Hepatocyte (in vitro differentiated cells): ENCODE data around the gene SBF1. TPM values are rescaled to one million over a fixed set of nuclear protein-coding genes. Genes with fewer than 3 reads are reported as not detected.

Source experiments
- DNase-seq: peaks from one replicate; pipeline ENCODE4 v3.0.0-alpha.2; 2016; ENCODE audit warnings: low spot score
- H2AFZ ChIP-seq: fragments of 200-600 bp; sonication (generic); 2 replicates; pipeline ENCODE4 v1.6.0; 2016; ENCODE audit warnings: antibody characterized with exemption, mild to moderate bottlenecking
- H3K27ac ChIP-seq: fragments of 200-600 bp; sonication (generic); 2 replicates; pipeline ENCODE4 v1.5.1; 2016; ENCODE audit warnings: mild to moderate bottlenecking
- H3K27me3 ChIP-seq: fragments of 200-600 bp; sonication (generic); 2 replicates; pipeline ENCODE4 v1.6.1; 2016
- H3K36me3 ChIP-seq: fragments of 200-600 bp; sonication (generic); replicated peaks from 2 replicates; pipeline ENCODE4 v1.5.1; 2016; ENCODE audit warnings: low read depth; ENCODE audit not compliant: insufficient read depth
- H3K4me1 ChIP-seq: fragments of 200-600 bp; sonication (generic); 2 replicates; pipeline ENCODE4 v1.5.1; 2016; ENCODE audit warnings: mild to moderate bottlenecking, moderate library complexity; ENCODE audit not compliant: insufficient read depth
- H3K4me2 ChIP-seq: fragments of 200-600 bp; sonication (generic); 2 replicates; pipeline ENCODE4 v1.6.0; 2016
- H3K4me3 ChIP-seq: fragments of 200-600 bp; sonication (generic); 2 replicates; pipeline ENCODE4 v1.5.1; 2016; ENCODE audit warnings: mild to moderate bottlenecking
- H3K79me2 ChIP-seq: fragments of 200-600 bp; sonication (generic); 2 replicates; pipeline ENCODE4 v1.6.0; 2017; ENCODE audit warnings: mild to moderate bottlenecking
- H3K9me2 ChIP-seq: fragments of 200-600 bp; sonication (generic); replicated peaks from 2 replicates; pipeline ENCODE4 v1.6.0; 2017; ENCODE audit warnings: mild to moderate bottlenecking; ENCODE audit not compliant: insufficient read depth
- H3K9me3 ChIP-seq: fragments of 200-600 bp; sonication (generic); 2 replicates; pipeline ENCODE4 v1.5.1; 2016; ENCODE audit warnings: low read depth, mild to moderate bottlenecking
- H4K20me1 ChIP-seq: fragments of 200-600 bp; sonication (generic); 2 replicates; pipeline ENCODE4 v1.6.0; 2016; ENCODE audit warnings: mild to moderate bottlenecking; ENCODE audit not compliant: insufficient read depth, poor library complexity, severe bottlenecking
- EZH2 ChIP-seq: fragments of 200-600 bp; sonication (generic); IDR thresholded peaks from 2 replicates; pipeline ENCODE4 v1.6.1; 2016; ENCODE audit warnings: antibody characterized with exemption, mild to moderate bottlenecking, borderline replicate concordance
- EZH2phosphoT487 ChIP-seq: fragments of 200-600 bp; sonication (generic); IDR thresholded peaks from one replicate; pipeline ENCODE4 v1.6.1; 2018; ENCODE audit warnings: antibody characterized with exemption, mild to moderate bottlenecking, low read depth, moderate library complexity; ENCODE audit not compliant: unreplicated experiment, severe bottlenecking
- WGBS: methylation state at CpG from one replicate; pipeline ENCODE4 v1.1.6; 2016; ENCODE audit warnings: low lambda C conversion rate; ENCODE audit errors: missing lambda C conversion rate; 5-methylcytosine and 5-hydroxymethylcytosine counted together
- polyA plus RNA-seq: library from polyadenylated mRNA; unstranded; fragments of >200 nt; fragmentation: Nextera tagmentation; extraction: Ambion mirVana; gene quantifications from 2 replicates; pipeline ENCODE4 v1.2.1, GENCODE V29; 2016
- total RNA-seq: library from RNA; depleted of rRNA; stranded (reverse); fragments of >200 nt; gene quantifications from 2 replicates; pipeline ENCODE4 v1.2.3, GENCODE V29; 2014
- TF ChIP-seq, protein P1 (sequence below): fragments of 200-600 bp; sonication (generic); IDR thresholded peaks from 2 replicates; pipeline ENCODE4 v1.5.1; 2016; ENCODE audit warnings: antibody characterized with exemption, mild to moderate bottlenecking; ENCODE audit not compliant: poor library complexity

SBF1 gene
- total and polyA plus RNA-seq, 2 experiments from 2014 or later = 34.5 to 49.5 TPM

GRCh38 chr22:50444663-50445062, 30.2 kb downstream of the SBF1 start:
- Histone ChIP-seq H3K9me2 (no peaks in the 10 kb centered on the region), H3K27me3 (no peaks in the 10 kb centered on the region), H3K27ac (no peak overlapping the region), H3K36me3 (no peaks in the 10 kb centered on the region), H2AFZ (no peak overlapping the region), H3K4me1 (no peaks in the 10 kb centered on the region), H3K4me3 (no peak overlapping the region), H3K4me2 (no peak overlapping the region), H3K9me3 (no peaks in the 10 kb centered on the region), H4K20me1 (no peaks in the 10 kb centered on the region), H3K79me2 (no peaks in the 10 kb centered on the region)
- WGBS = 94% methylated on average over 5 of the region's 5 CpGs
- TF ChIP-seq EZH2 (no peak), EZH2phosphoT487 (no peak)
- TF ChIP-seq, protein P1, sequence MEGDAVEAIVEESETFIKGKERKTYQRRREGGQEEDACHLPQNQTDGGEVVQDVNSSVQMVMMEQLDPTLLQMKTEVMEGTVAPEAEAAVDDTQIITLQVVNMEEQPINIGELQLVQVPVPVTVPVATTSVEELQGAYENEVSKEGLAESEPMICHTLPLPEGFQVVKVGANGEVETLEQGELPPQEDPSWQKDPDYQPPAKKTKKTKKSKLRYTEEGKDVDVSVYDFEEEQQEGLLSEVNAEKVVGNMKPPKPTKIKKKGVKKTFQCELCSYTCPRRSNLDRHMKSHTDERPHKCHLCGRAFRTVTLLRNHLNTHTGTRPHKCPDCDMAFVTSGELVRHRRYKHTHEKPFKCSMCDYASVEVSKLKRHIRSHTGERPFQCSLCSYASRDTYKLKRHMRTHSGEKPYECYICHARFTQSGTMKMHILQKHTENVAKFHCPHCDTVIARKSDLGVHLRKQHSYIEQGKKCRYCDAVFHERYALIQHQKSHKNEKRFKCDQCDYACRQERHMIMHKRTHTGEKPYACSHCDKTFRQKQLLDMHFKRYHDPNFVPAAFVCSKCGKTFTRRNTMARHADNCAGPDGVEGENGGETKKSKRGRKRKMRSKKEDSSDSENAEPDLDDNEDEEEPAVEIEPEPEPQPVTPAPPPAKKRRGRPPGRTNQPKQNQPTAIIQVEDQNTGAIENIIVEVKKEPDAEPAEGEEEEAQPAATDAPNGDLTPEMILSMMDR = no peak
- DNase-seq = peak; percentile 53

- H2AFZ ChIP-seq = no peak overlapping the region
- H4K20me1 ChIP-seq = no peaks in the 10 kb centered on the region
- H3K79me2 ChIP-seq = no peaks in the 10 kb centered on the region
- H3K4me1 ChIP-seq = no peaks in the 10 kb centered on the region
- no peak overlapping the region for H3K27ac ChIP-seq
- H3K36me3 ChIP-seq = no peaks in the 10 kb centered on the region
- no peaks in the 10 kb centered on the region for H3K27me3 ChIP-seq
- WGBS = 90% methylated on average over 27 of the region's 28 CpGs
- H3K4me3 ChIP-seq = no peak overlapping the region
- no peaks in the 10 kb centered on the region for H3K9me2 ChIP-seq
- no peak for DNase-seq
- no peak overlapping the region for H3K4me2 ChIP-seq
- TF ChIP-seq EZH2 (no peak), EZH2phosphoT487 (no peak)
- TF ChIP-seq, protein P1 = no peak
- no peaks in the 10 kb centered on the region for H3K9me3 ChIP-seq
Observed at GRCh38 chr22:50443801-50444625, 30.8 kb downstream of the SBF1 start.

DNA sequence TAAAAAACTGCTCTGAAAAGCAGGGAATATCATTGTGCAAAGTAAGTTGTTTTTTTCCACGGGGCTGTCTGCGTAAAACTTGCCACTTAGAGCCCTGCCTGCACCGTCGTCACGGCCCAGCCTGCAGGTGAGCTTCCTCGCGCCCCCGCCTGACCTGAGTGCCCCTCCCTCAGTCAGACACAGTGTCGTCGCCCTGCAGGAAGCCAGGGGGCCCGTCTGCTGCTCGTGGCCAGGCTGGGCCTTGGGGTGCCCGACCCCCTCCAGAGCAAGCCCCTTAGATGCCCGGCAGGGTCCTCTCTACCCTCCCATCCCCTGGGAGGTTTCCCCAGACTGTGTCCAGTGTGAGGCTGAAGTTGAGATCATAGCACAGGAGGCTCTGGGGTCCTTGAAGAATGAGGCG, 31.6 kb downstream of the SBF1 start:
- no peak for DNase-seq
- 91% methylated on average over 15 of the region's 15 CpGs for WGBS
- no peaks in the 10 kb centered on the region for H3K9me3 ChIP-seq
- no peak overlapping the region for H2AFZ ChIP-seq
- H3K4me2 ChIP-seq = no peak overlapping the region
- no peak overlapping the region for H3K27ac ChIP-seq
- H3K36me3 ChIP-seq = no peaks in the 10 kb centered on the region
- H4K20me1 ChIP-seq = no peaks in the 10 kb centered on the region
- no peak overlapping the region for H3K4me3 ChIP-seq
- H3K9me2 ChIP-seq = no peaks in the 10 kb centered on the region
- H3K27me3 ChIP-seq = no peaks in the 10 kb centered on the region
- TF ChIP-seq EZH2 = no peak
- TF ChIP-seq, protein P1 = no peak
- no peak for TF ChIP-seq EZH2phosphoT487
- no peaks in the 10 kb centered on the region for H3K4me1 ChIP-seq
- no peaks in the 10 kb centered on the region for H3K79me2 ChIP-seq
